Psoas muscle (tissue), 8 donors: ENCODE data around the gene PPCS. TPM values are rescaled to one million over a fixed set of nuclear protein-coding genes. Genes with fewer than 3 reads are reported as not detected.
A peak's percentile ranks its signal among the peaks of the same experiment; 100 is the strongest.

Source experiments
- ATAC-seq, 4 donors: fragments of 200-7000 bp; cut with Tn5 transposase; one replicate each; pipeline ENCODE4 v1.9.1; 2020; ENCODE audit warnings: moderate library complexity in 3 of 4, mild to moderate bottlenecking in 2 of 4
- DNase-seq, 2 donors: peaks; one replicate each; pipeline ENCODE4 v3.0.0-alpha.2; 2020
- H3K27ac ChIP-seq: fragments of 200-600 bp; one replicate; pipeline ENCODE4 v1.8.0; 2022
- H3K27me3 ChIP-seq, 3 donors: fragments of 200-600 bp in 1 of 3; one replicate each; pipeline versions ENCODE4 v1.6.1 to v1.8.0; 2013 to 2022; ENCODE audit warnings: low read length in 2 of 3, mild to moderate bottlenecking in 2 of 3, moderate library complexity in 1 of 3; ENCODE audit not compliant: insufficient read depth in 3 of 3
- H3K36me3 ChIP-seq, 2 donors: fragments of 200-600 bp in 1 of 2; one replicate each; pipeline versions ENCODE4 v1.6.1 to v1.8.0; 2013 to 2022; ENCODE audit warnings: low read depth in 1 of 2, mild to moderate bottlenecking in 1 of 2, moderate library complexity in 1 of 2; ENCODE audit not compliant: insufficient read depth in 1 of 2
- H3K4me1 ChIP-seq: fragments of 200-600 bp; one replicate; pipeline ENCODE4 v1.8.0; 2022
- H3K4me3 ChIP-seq: fragments of 200-600 bp; one replicate; pipeline ENCODE4 v1.8.0; 2022; ENCODE audit warnings: mild to moderate bottlenecking
- H3K9me3 ChIP-seq: fragments of 200-600 bp; one replicate; pipeline ENCODE4 v1.8.0; 2022
- WGBS, 3 donors: extraction: QIAGEN DNeasy Blood & Tissue Kit; methylation state at CpG; one replicate each; pipeline versions ENCODE4 v1.1.6 to v1.1.7; 2013; 5-methylcytosine and 5-hydroxymethylcytosine counted together
- intact Hi-C, 2 donors: fragments of 100-400 bp; cut with DNase I; formaldehyde crosslinking; loops; one replicate each; pipeline versions ENCODE4 v1.11.0 to v1.14.2; 2022
- polyA plus RNA-seq, 3 donors: library from polyadenylated mRNA; stranded (reverse); fragments of 200-250 nt; gene quantifications; one replicate each; pipeline ENCODE4 v1.2.3, GENCODE V29; 2013
- total RNA-seq, 4 donors: library from RNA; stranded (reverse); fragmentation: NEBNext Ultra II Directional in 2 of 4; extraction: Animal tissue kit (Norgen Biotek cat#: 25700) in 2 of 4; gene quantifications; one replicate each; pipeline versions ENCODE4 v1.2.1 to v1.2.4, GENCODE V29; 2021 to 2023
- TF ChIP-seq, protein P1 (sequence below): fragments of 200-600 bp; IDR thresholded peaks from one replicate; pipeline ENCODE4 v1.8.0; 2022; ENCODE audit warnings: antibody characterized with exemption
- donor health status: healthy with polysubstance abuse.
- donor health status: DM: no; HTN: no; CAD: no; lungs with moderate emphysema.
- donor health status: Bipolar disorder and iron deficiency.
- donor health status: healthy.
- donor health status: DM: yes; HTN: yes; CAD: no.
- donor health status: DM: no; HTN: no; CAD: no.
- donor health status: DM: no; HTN: no; CAD: no.
- donor health status: DM: yes; HTN: yes; CAD: no.

The PPCS gene
- total and polyA plus RNA-seq, 7 donors: 26.1 to 62.9 (median 40.8) TPM

GRCh38 chr1:42419126-42419821, 37.1 kb upstream of the PPCS start:
- H3K4me1 ChIP-seq: peaks cover 12% of the 10 kb centered on the region
- TF ChIP-seq, protein P1, sequence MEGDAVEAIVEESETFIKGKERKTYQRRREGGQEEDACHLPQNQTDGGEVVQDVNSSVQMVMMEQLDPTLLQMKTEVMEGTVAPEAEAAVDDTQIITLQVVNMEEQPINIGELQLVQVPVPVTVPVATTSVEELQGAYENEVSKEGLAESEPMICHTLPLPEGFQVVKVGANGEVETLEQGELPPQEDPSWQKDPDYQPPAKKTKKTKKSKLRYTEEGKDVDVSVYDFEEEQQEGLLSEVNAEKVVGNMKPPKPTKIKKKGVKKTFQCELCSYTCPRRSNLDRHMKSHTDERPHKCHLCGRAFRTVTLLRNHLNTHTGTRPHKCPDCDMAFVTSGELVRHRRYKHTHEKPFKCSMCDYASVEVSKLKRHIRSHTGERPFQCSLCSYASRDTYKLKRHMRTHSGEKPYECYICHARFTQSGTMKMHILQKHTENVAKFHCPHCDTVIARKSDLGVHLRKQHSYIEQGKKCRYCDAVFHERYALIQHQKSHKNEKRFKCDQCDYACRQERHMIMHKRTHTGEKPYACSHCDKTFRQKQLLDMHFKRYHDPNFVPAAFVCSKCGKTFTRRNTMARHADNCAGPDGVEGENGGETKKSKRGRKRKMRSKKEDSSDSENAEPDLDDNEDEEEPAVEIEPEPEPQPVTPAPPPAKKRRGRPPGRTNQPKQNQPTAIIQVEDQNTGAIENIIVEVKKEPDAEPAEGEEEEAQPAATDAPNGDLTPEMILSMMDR: no peak
- DNase-seq (peak in 1 of 2 donors; percentile 22), ATAC-seq (no peak)
- intact Hi-C loops: no loop called here
- no peaks in the 10 kb centered on the region for H3K27me3 ChIP-seq
- no peak overlapping the region for H3K4me3 ChIP-seq
- H3K27ac ChIP-seq: no peak overlapping the region
- H3K9me3 ChIP-seq: no peaks in the 10 kb centered on the region
- H3K36me3 ChIP-seq: no peaks in the 10 kb centered on the region
- WGBS, 3 donors: 35 to 41% (median 40%) methylated on average over 5 of the region's 5 CpGs

- no peak for DNase-seq
- no peak overlapping the region for H3K27ac ChIP-seq
- TF ChIP-seq, protein P1: no peak
- no peaks in the 10 kb centered on the region for H3K36me3 ChIP-seq
- intact Hi-C loops: no loop called here
- ATAC-seq: no peak
- no peaks in the 10 kb centered on the region for H3K27me3 ChIP-seq
- 49 to 56% (median 51%) methylated on average over 7 of the region's 7 CpGs for WGBS, 3 donors
- no peaks in the 10 kb centered on the region for H3K9me3 ChIP-seq
- peaks cover 12% of the 10 kb centered on the region for H3K4me1 ChIP-seq
- H3K4me3 ChIP-seq: no peak overlapping the region
Measured at GRCh38 chr1:42420121-42420520, 36.2 kb upstream of the PPCS start.

GRCh38 chr1:42420911-42421585, 35.3 kb upstream of the PPCS start:
- no peaks in the 10 kb centered on the region for H3K36me3 ChIP-seq
- peak in 3 of 4 donors; percentile 31 to 47 (median 34) for ATAC-seq
- intact Hi-C loops: no loop called here
- TF ChIP-seq, protein P1: no peak
- no peaks in the 10 kb centered on the region for H3K27me3 ChIP-seq
- H3K4me3 ChIP-seq: no peak overlapping the region
- 4 to 8% (median 5%) methylated on average over 10 of the region's 10 CpGs for WGBS, 3 donors
- H3K4me1 ChIP-seq: peaks cover 12% of the 10 kb centered on the region
- DNase-seq: peak in 1 of 2 donors; percentile 19
- H3K27ac ChIP-seq: no peak overlapping the region
- no peaks in the 10 kb centered on the region for H3K9me3 ChIP-seq

- H3K4me1 ChIP-seq: peaks cover 12% of the 10 kb centered on the region
- no peak for ATAC-seq
- H3K27me3 ChIP-seq: no peaks in the 10 kb centered on the region
- H3K36me3 ChIP-seq: no peaks in the 10 kb centered on the region
- WGBS, 3 donors: 60 to 63% (median 63%) methylated on average over 9 of the region's 9 CpGs
- no peaks in the 10 kb centered on the region for H3K9me3 ChIP-seq
- intact Hi-C loops: no loop called here
- no peak overlapping the region for H3K4me3 ChIP-seq
- no peak overlapping the region for H3K27ac ChIP-seq
- TF ChIP-seq, protein P1: no peak
- peak in 1 of 2 donors; percentile 41 for DNase-seq
Measured at GRCh38 chr1:42422737-42423136, 33.6 kb upstream of the PPCS start.
